ENCODE results near the gene URM1.

URM1 gene

GRCh38 chr9:128431207-128431606 lies 60.0 kb downstream of the URM1 start:
- DNase-seq (ENCODE audit: low read depth) = no peak

- no peak for DNase-seq (ENCODE audit: low read depth)
These were observed 63.2 kb downstream of the URM1 start for GRCh38 chr9:128434340-128434739.

- DNase-seq (ENCODE audit: low read depth) = no peak
These were observed 64.4 kb downstream of the URM1 start for GRCh38 chr9:128435611-128436010.

- DNase-seq (ENCODE audit: low read depth) = peak; percentile 80
These were observed 67.4 kb downstream of the URM1 start for GRCh38 chr9:128438343-128439109.

- no peak for DNase-seq (ENCODE audit: low read depth)
These were observed 68.1 kb downstream of the URM1 start for GRCh38 chr9:128439273-128439672.
